Peyer's patch (tissue), 4 donors: ENCODE results near the gene PRKCZ. TPM values are rescaled to one million over a fixed set of nuclear protein-coding genes. Genes with fewer than 3 reads are reported as not detected.

Experiments used
- DNase-seq, 3 donors: peaks; one replicate each; pipeline ENCODE4 v3.0.0-alpha.2; 2017 to 2019
- H3K27ac ChIP-seq, 4 donors: fragments of 200-600 bp; sonication (generic); one replicate each; pipeline ENCODE4 v1.5.1; 2016 to 2019
- H3K27me3 ChIP-seq, 2 donors: fragments of 200-600 bp; sonication (generic); one replicate each; pipeline ENCODE4 v1.5.1; 2019
- H3K36me3 ChIP-seq, 3 donors: fragments of 200-600 bp; sonication (generic); one replicate each; pipeline ENCODE4 v1.5.1; 2016 to 2019
- H3K4me1 ChIP-seq, 4 donors: fragments of 200-600 bp; sonication (generic); one replicate each; pipeline ENCODE4 v1.5.1; 2016 to 2019
- H3K4me3 ChIP-seq, 4 donors: fragments of 200-600 bp; sonication (generic); 1 replicate in 3 of 4; 2 replicates in 1 of 4; pipeline ENCODE4 v1.5.1; 2016 to 2019; ENCODE audit warnings: mild to moderate bottlenecking in 1 of 4
- H3K9me3 ChIP-seq, 4 donors: fragments of 200-600 bp; sonication (generic); one replicate each; pipeline ENCODE4 v1.5.1; 2016 to 2019; ENCODE audit warnings: mild to moderate bottlenecking in 1 of 4
- POLR2A ChIP-seq, 2 donors: fragments of 450-650 bp; IDR thresholded peaks; one replicate each; pipeline ENCODE4 v1.5.1; 2017; ENCODE audit warnings: antibody characterized with exemption in 2 of 2, mild to moderate bottlenecking in 2 of 2, moderate library complexity in 2 of 2
- total RNA-seq, 4 donors: library from RNA; depleted of rRNA; stranded (reverse); fragments of >200 nt; gene quantifications; one replicate each; pipeline ENCODE4 v1.1.0, GENCODE V29; 2016
- TF ChIP-seq, protein P1 (sequence below), 6 experiments: fragments of 450-650 bp in 4 of 6; fragments of 200-600 bp in 2 of 6; sonication (generic) in 1 of 6; IDR thresholded peaks; one replicate each; pipeline ENCODE4 v1.5.1; 2017 to 2019; ENCODE audit warnings: antibody characterized with exemption in 6 of 6, mild to moderate bottlenecking in 3 of 6, moderate library complexity in 1 of 6

PRKCZ gene
- total RNA-seq, 4 donors from 2014 or later: 51.2 to 105 (median 93.6) TPM

DNA sequence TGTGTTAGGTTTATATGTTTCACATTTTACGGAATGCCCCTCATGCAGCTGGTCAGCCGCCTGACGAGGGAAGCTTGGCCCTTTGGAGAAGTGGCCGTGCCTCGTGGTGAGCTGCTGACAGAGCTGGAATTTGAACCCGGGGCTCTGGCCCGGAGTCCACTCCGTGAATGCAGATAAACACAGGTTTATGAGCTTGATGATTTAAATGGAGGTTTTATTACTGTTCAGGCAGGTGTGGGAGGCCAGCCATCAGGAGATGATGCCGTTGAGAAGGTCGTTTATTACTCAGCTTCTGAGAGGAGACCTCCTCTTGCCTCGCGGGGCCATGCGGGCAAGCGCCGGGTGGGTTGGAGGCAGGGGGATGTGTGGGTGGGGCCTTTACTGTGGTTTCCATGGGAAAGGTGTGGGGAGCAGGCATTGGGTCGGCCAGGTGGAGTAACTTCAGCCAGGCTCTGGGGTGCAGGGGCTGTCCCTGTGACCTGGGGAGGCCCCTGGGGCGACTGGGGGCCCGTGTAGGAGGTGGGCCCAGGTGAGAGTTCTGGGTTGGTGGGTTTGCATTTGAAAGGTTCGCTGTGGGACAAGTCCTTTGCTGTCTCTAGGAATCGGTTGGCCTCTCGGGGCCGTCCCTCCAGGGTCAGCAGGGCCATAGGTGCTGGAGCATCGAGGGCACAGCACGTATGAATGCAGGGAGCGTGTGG lies 22.0 kb downstream of the PRKCZ start:
- Histone ChIP-seq H3K4me3 (no peak overlapping the region), H3K27ac (peak overlapping the region in 3 of 4 donors; percentile 53 to 84 (median 82)), H3K9me3 (peaks cover 0 to 6% (median 0%) of the 10 kb centered on the region in 4 donors), H3K4me1 (peaks cover 0 to 23% (median 1%) of the 10 kb centered on the region in 4 donors), H3K27me3 (no peaks in the 10 kb centered on the region), H3K36me3 (peaks cover 0 to 36% (median 0%) of the 10 kb centered on the region in 3 donors)
- peak in 1 of 2 donors; percentile 34 for TF ChIP-seq POLR2A (IDR thresholded peaks at IDR 0.05)
- TF ChIP-seq, protein P1, sequence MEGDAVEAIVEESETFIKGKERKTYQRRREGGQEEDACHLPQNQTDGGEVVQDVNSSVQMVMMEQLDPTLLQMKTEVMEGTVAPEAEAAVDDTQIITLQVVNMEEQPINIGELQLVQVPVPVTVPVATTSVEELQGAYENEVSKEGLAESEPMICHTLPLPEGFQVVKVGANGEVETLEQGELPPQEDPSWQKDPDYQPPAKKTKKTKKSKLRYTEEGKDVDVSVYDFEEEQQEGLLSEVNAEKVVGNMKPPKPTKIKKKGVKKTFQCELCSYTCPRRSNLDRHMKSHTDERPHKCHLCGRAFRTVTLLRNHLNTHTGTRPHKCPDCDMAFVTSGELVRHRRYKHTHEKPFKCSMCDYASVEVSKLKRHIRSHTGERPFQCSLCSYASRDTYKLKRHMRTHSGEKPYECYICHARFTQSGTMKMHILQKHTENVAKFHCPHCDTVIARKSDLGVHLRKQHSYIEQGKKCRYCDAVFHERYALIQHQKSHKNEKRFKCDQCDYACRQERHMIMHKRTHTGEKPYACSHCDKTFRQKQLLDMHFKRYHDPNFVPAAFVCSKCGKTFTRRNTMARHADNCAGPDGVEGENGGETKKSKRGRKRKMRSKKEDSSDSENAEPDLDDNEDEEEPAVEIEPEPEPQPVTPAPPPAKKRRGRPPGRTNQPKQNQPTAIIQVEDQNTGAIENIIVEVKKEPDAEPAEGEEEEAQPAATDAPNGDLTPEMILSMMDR (IDR thresholded peaks at IDR 0.05): no peak
- DNase-seq: peak in 2 of 3 donors; percentile 84 to 88

GRCh38 chr1:2072891-2073290 lies 22.7 kb downstream of the PRKCZ start:
- Histone ChIP-seq H3K4me1 (peaks cover 0 to 23% (median 1%) of the 10 kb centered on the region in 4 donors), H3K27ac (peak overlapping the region in 1 of 4 donors; percentile 84), H3K4me3 (no peak overlapping the region), H3K36me3 (peaks cover 0 to 37% (median 0%) of the 10 kb centered on the region in 3 donors), H3K9me3 (peaks cover 0 to 11% (median 1%) of the 10 kb centered on the region in 4 donors), H3K27me3 (no peaks in the 10 kb centered on the region)
- DNase-seq: no peak
- TF ChIP-seq, protein P1 (IDR thresholded peaks at IDR 0.05): no peak
- no peak for TF ChIP-seq POLR2A (IDR thresholded peaks at IDR 0.05)

DNA sequence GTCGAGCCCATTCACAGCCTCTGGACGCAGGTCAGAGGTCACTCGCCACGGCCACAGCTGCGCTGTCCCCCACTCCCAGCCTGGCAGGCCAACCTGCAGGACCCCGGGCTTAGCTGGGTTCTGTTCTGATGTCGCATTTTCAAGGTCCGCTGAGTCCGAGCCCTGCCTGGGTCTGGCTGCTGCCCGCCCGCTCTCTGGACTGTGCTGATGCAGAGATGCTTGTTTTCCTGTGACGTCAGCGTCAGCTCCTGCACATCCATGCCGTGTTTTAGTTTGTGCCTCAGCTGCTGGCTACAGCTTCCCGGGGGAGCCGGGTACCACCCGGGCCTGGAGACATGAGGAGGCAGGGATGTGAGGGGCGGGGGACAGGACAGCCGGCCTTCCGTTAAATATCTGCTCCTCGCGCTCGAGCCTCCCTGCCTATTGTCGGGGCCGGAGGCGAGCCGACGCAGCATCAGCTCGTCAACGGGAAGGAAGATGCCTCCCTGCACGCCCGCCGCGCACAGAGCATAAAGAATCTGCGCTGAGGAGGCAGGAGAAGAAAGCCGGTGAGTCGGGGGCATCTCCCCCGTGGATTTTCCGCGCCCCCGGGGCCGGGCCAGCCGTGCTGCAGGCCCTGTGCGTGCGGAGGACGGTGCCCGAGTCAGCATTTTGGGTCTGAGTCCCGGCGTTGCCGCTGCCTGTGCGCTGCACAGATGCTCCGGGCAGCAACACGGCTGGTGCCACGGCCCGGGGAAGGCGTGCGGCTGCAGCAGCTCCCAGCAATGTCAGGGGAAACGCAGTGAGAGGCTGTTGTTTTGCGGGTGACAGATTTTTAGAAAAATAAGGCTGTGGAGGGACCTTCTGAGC lies 23.4 kb downstream of the PRKCZ start:
- Histone ChIP-seq H3K27ac (peak overlapping the region in 1 of 4 donors; percentile 84), H3K36me3 (peaks cover 0 to 31% (median 0%) of the 10 kb centered on the region in 3 donors)

GRCh38 chr1:2074396-2074795 lies 24.2 kb downstream of the PRKCZ start:
- TF ChIP-seq, protein P1 (IDR thresholded peaks at IDR 0.05): no peak
- no peak for TF ChIP-seq POLR2A (IDR thresholded peaks at IDR 0.05)
- DNase-seq: no peak
- peaks cover 0 to 23% (median 1%) of the 10 kb centered on the region in 4 donors for H3K4me1 ChIP-seq
- peaks cover 0 to 25% (median 0%) of the 10 kb centered on the region in 3 donors for H3K36me3 ChIP-seq
- no peaks in the 10 kb centered on the region for H3K27me3 ChIP-seq
- peaks cover 0 to 22% (median 7%) of the 10 kb centered on the region in 4 donors for H3K9me3 ChIP-seq
- H3K4me3 ChIP-seq: no peak overlapping the region
- H3K27ac ChIP-seq: no peak overlapping the region

More for the DNA sequence above, 23.4 kb downstream of the PRKCZ start:
- H3K9me3 ChIP-seq: peaks cover 0 to 17% (median 4%) of the 10 kb centered on the region in 4 donors
- DNase-seq: no peak
- no peak for TF ChIP-seq POLR2A (IDR thresholded peaks at IDR 0.05)
- TF ChIP-seq, protein P1 (IDR thresholded peaks at IDR 0.05): no peak
- H3K27me3 ChIP-seq: no peaks in the 10 kb centered on the region
- H3K4me1 ChIP-seq: peaks cover 0 to 23% (median 1%) of the 10 kb centered on the region in 4 donors
- H3K4me3 ChIP-seq: peak overlapping the region in 1 of 4 donors; percentile 35

GRCh38 chr1:2074944-2075740 lies 24.9 kb downstream of the PRKCZ start:
- H3K27ac ChIP-seq: no peak overlapping the region
- TF ChIP-seq, protein P1 (IDR thresholded peaks at IDR 0.05): no peak
- TF ChIP-seq POLR2A (IDR thresholded peaks at IDR 0.05): no peak
- no peak overlapping the region for H3K4me3 ChIP-seq
- H3K36me3 ChIP-seq: peaks cover 0 to 25% (median 0%) of the 10 kb centered on the region in 3 donors
- peaks cover 0 to 22% (median 7%) of the 10 kb centered on the region in 4 donors for H3K9me3 ChIP-seq
- peaks cover 0 to 23% (median 1%) of the 10 kb centered on the region in 4 donors for H3K4me1 ChIP-seq
- no peaks in the 10 kb centered on the region for H3K27me3 ChIP-seq
- DNase-seq: no peak
